Measurements from ENCODE around the gene GSTO1. TPM values are rescaled to one million over a fixed set of nuclear protein-coding genes. Genes with fewer than 3 reads are reported as not detected.

The GSTO1 gene
- total and polyA plus RNA-seq, 2 of the 13 experiments (the other 11 are each of a cell fraction or from before 2014, with no cell fraction given), result 228 to 300 TPM

DNA sequence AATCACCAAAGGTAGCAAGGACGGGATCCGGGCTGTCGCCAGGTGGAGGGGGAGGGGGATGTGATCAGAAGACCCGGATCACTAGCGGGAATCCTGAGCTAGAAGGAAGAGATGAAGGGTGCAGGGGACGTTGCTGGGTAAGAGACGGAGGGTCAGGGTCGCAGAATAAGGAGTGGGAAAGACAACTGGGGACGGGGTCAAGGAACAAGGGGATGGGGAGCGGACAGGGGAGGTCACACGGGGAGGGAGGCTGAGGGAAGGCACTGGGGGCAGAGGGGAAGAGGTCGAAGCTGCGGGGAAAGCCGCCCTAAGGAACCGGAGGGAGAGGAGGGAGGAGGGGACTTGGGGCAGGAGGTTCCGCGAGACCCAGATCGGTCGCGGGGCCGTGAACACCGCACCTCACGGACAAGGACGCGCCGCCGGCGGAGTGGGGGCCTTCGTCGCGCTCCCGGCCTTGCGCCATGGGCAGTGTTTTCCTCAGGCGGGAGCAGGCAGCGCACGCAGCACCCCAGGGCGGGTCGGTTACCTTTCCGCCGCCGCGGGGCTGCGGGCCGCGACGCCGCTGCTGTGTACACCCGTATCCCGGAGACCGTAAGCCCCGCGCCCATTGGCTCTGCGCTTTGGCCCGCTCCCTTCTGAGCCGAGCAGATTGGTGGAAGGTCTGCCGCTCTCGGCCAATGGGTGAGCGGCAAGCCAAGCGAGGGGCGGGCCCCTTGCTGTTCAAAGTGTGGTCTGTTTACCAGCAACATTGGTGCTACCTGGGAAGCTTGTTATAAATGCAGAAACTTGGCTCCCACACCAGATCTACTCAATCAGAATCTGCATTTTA lies 22.7 kb upstream of the GSTO1 start, which contains the start of gene CFAP43 (continued):
- TF ChIP-seq ZNF136 (CRISPR knock-in tag; IDR thresholded peaks at IDR 0.05; ENCODE audit: low read depth) (0 out of 2 replicates have a peak, but pooled peaks have one; percentile 28), ATF7 (IDR thresholded peaks at IDR 0.05) (no peak), ATF7 (CRISPR knock-in tag; IDR thresholded peaks at IDR 0.05) (peak; percentile 26; the same call in 1 of the 2 replicates), PCBP1 (IDR thresholded peaks at IDR 0.05; ENCODE audit: borderline replicate concordance, low read depth, low read length) (0 out of 2 replicates have a peak, but pooled peaks have one; percentile 46), KAT8 (CRISPR knock-in tag; IDR thresholded peaks at IDR 0.05) (peak; percentile 72), MZF1 (CRISPR knock-in tag; IDR thresholded peaks at IDR 0.05; ENCODE audit: borderline replicate concordance) (no peak), NRL (CRISPR knock-in tag; IDR thresholded peaks at IDR 0.05; ENCODE audit: borderline replicate concordance) (peak; percentile 35; the same call in 1 of the 2 replicates), MIER2 (CRISPR knock-in tag; IDR thresholded peaks at IDR 0.05) (no peak), GFI1 (CRISPR knock-in tag; IDR thresholded peaks at IDR 0.05; ENCODE audit: borderline replicate concordance) (no peak), HDAC1 (CRISPR knock-in tag; IDR thresholded peaks at IDR 0.05) (peak; percentile 95), ZNF672 (CRISPR knock-in tag; IDR thresholded peaks at IDR 0.05) (no peak), GTF2F1 (IDR thresholded peaks at IDR 0.05; ENCODE audit: low read length) (no peak), ZNF558 (CRISPR knock-in tag; IDR thresholded peaks at IDR 0.05; ENCODE audit: borderline replicate concordance) (peak; percentile 53; the same call in 1 of the 2 replicates), NFYC (CRISPR knock-in tag; IDR thresholded peaks at IDR 0.05) (peak; percentile 98), ARID5B (CRISPR knock-in tag; IDR thresholded peaks at IDR 0.05) (peak; percentile 40), ZNF776 (CRISPR knock-in tag; IDR thresholded peaks at IDR 0.05) (no peak; the same call in 1 of the 2 replicates), MATR3 (CRISPR knock-in tag; IDR thresholded peaks at IDR 0.05) (no peak), ZNF891 (CRISPR knock-in tag; IDR thresholded peaks at IDR 0.05) (0 out of 2 replicates have a peak, but pooled peaks have one; percentile 47), ATRX (CRISPR knock-in tag; IDR thresholded peaks at IDR 0.05; ENCODE audit: borderline replicate concordance) (no peak), SMAD1 (CRISPR knock-in tag; IDR thresholded peaks at IDR 0.05; ENCODE audit: borderline replicate concordance, low read depth) (peak; percentile 28; the same call in 1 of the 2 replicates), GATA4 (IDR thresholded peaks at IDR 0.05; ENCODE audit: borderline replicate concordance, low read depth) (no peak), ZFYVE20 (CRISPR knock-in tag; IDR thresholded peaks at IDR 0.05; ENCODE audit: borderline replicate concordance, low read depth) (no peak), SMARCE1 (IDR thresholded peaks at IDR 0.05; ENCODE audit: borderline replicate concordance) (no peak), ZNF563 (CRISPR knock-in tag; IDR thresholded peaks at IDR 0.05) (peak; percentile 83), RFXANK (CRISPR knock-in tag; IDR thresholded peaks at IDR 0.05) (no peak)
- TF ChIP-seq, protein P1, sequence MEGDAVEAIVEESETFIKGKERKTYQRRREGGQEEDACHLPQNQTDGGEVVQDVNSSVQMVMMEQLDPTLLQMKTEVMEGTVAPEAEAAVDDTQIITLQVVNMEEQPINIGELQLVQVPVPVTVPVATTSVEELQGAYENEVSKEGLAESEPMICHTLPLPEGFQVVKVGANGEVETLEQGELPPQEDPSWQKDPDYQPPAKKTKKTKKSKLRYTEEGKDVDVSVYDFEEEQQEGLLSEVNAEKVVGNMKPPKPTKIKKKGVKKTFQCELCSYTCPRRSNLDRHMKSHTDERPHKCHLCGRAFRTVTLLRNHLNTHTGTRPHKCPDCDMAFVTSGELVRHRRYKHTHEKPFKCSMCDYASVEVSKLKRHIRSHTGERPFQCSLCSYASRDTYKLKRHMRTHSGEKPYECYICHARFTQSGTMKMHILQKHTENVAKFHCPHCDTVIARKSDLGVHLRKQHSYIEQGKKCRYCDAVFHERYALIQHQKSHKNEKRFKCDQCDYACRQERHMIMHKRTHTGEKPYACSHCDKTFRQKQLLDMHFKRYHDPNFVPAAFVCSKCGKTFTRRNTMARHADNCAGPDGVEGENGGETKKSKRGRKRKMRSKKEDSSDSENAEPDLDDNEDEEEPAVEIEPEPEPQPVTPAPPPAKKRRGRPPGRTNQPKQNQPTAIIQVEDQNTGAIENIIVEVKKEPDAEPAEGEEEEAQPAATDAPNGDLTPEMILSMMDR (CRISPR knock-in tag; IDR thresholded peaks at IDR 0.05), result no peak; the same call in 1 of the 2 replicates

Measured in HepG2 (cell line).